Type B pancreatic cell (in vitro differentiated cells): ENCODE results near the gene COLEC11. TPM values are rescaled to one million over a fixed set of nuclear protein-coding genes. Genes with fewer than 3 reads are reported as not detected.
A peak's percentile ranks its signal among the peaks of the same experiment; 100 is the strongest.

Source experiments
- DNase-seq: peaks from one replicate; pipeline ENCODE4 v3.0.0; 2021; ENCODE audit warnings: mixed read lengths; ENCODE audit not compliant: unreplicated experiment; ENCODE audit errors: extremely low spot score
- H3K27ac Mint-ChIP-seq: 2 replicates; pipeline ENCODE4 v1.8.0; 2021; ENCODE audit warnings: mild to moderate bottlenecking, mixed read lengths
- H3K27me3 Mint-ChIP-seq: 2 replicates; pipeline ENCODE4 v1.8.0; 2021; ENCODE audit warnings: mixed read lengths
- H3K36me3 Mint-ChIP-seq: 2 replicates; pipeline ENCODE4 v1.8.0; 2021; ENCODE audit warnings: mixed read lengths
- H3K4me1 Mint-ChIP-seq: one replicate; pipeline ENCODE4 v1.8.0; 2021; ENCODE audit warnings: mixed read lengths; ENCODE audit not compliant: unreplicated experiment
- H3K4me3 Mint-ChIP-seq: 2 replicates; pipeline ENCODE4 v1.8.0; 2021; ENCODE audit warnings: mild to moderate bottlenecking, mixed read lengths
- H3K9me3 Mint-ChIP-seq: 2 replicates; pipeline ENCODE4 v1.8.0; 2021; ENCODE audit warnings: mixed read lengths
- total RNA-seq: library from RNA; stranded (reverse); gene quantifications from 2 replicates; pipeline ENCODE4 v1.2.1, GENCODE V29; 2021; ENCODE audit warnings: low replicate concordance
- TF ChIP-seq, protein P1 (sequence below): fragments of 200-600 bp; sonication (generic); conservative IDR thresholded peaks from 2 replicates; pipeline ENCODE4 v1.5.0; 2021; ENCODE audit warnings: antibody characterized with exemption, mild to moderate bottlenecking

Gene COLEC11
- total RNA-seq, 1 donor from 2014 or later, result 0.63 TPM

DNA sequence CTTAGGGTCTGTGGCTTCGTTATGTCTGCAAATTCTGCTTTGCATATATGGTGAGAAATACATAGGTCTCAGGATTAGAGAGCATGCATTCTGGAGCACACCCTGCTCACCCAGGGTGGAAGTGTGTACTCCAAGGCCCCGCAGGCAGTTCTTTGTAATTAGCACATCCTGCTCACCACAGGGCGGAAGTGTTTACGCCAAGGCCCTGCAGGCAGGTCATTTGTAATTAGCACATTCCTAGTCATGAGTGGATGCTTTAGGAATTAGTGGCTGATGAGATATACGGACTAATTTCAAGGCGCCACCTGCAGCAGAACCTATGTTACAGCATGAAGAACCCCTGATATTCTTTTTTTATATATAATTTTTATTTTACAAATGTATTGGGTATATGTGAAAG, 67.3 kb downstream of the COLEC11 start:
- Mint-ChIP-seq H3K9me3 (peaks cover 8% of the 10 kb centered on the region), H3K4me1 (peaks cover 20% of the 10 kb centered on the region), H3K4me3 (no peak overlapping the region), H3K27me3 (no peaks in the 10 kb centered on the region), H3K27ac (no peak overlapping the region), H3K36me3 (no peaks in the 10 kb centered on the region)
- DNase-seq, result no peak
- TF ChIP-seq, protein P1, sequence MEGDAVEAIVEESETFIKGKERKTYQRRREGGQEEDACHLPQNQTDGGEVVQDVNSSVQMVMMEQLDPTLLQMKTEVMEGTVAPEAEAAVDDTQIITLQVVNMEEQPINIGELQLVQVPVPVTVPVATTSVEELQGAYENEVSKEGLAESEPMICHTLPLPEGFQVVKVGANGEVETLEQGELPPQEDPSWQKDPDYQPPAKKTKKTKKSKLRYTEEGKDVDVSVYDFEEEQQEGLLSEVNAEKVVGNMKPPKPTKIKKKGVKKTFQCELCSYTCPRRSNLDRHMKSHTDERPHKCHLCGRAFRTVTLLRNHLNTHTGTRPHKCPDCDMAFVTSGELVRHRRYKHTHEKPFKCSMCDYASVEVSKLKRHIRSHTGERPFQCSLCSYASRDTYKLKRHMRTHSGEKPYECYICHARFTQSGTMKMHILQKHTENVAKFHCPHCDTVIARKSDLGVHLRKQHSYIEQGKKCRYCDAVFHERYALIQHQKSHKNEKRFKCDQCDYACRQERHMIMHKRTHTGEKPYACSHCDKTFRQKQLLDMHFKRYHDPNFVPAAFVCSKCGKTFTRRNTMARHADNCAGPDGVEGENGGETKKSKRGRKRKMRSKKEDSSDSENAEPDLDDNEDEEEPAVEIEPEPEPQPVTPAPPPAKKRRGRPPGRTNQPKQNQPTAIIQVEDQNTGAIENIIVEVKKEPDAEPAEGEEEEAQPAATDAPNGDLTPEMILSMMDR, result no peak

DNA sequence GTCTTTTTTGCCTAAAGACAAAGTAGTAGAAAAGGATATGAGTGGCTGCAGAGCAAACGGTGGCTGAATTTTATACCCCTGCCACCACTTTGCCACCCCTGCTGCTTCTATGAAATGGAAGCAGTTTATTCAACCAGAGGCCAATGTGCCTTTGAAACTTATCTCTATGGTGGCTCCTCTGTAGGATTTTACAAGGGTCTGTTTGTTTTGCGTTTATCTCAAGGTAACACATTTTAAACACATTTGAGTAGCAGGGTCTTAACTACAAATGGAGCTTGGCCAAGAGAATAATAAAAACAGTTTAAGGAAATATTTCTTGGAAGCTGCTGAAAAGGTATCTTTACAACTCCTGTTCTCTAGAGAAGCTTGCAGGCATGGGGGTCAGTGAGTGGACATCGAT, 69.2 kb downstream of the COLEC11 start:
- Mint-ChIP-seq H3K4me3 (no peak overlapping the region), H3K27ac (no peak overlapping the region), H3K4me1 (peaks cover 11% of the 10 kb centered on the region), H3K27me3 (no peaks in the 10 kb centered on the region), H3K36me3 (no peaks in the 10 kb centered on the region), H3K9me3 (peaks cover 5% of the 10 kb centered on the region)
- TF ChIP-seq, protein P1, result no peak
- DNase-seq, result no peak

DNA sequence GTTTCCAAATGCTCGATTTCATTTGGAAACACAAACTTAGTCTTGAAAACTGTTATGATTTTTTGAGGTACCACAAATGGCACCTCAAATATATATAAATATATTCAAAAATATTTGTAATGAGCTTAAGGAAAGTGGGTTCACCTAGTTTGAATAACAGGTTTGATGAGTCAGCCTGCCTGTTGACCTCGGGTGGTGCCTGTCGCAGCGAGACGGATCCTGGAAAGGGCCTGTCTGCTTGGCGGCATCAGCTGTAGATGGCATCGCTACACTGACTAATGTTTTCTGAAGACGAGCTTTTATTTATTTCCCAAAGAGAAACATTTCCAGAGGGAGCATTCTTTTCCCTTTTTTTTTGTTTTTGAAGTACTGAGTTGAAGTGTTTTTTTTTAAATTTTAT, 70.0 kb downstream of the COLEC11 start:
- Mint-ChIP-seq H3K4me1 (peaks cover 3% of the 10 kb centered on the region), H3K4me3 (no peak overlapping the region), H3K27me3 (no peaks in the 10 kb centered on the region), H3K36me3 (no peaks in the 10 kb centered on the region), H3K9me3 (no peaks in the 10 kb centered on the region), H3K27ac (no peak overlapping the region)
- TF ChIP-seq, protein P1, result no peak
- DNase-seq, result peak; percentile 15

DNA sequence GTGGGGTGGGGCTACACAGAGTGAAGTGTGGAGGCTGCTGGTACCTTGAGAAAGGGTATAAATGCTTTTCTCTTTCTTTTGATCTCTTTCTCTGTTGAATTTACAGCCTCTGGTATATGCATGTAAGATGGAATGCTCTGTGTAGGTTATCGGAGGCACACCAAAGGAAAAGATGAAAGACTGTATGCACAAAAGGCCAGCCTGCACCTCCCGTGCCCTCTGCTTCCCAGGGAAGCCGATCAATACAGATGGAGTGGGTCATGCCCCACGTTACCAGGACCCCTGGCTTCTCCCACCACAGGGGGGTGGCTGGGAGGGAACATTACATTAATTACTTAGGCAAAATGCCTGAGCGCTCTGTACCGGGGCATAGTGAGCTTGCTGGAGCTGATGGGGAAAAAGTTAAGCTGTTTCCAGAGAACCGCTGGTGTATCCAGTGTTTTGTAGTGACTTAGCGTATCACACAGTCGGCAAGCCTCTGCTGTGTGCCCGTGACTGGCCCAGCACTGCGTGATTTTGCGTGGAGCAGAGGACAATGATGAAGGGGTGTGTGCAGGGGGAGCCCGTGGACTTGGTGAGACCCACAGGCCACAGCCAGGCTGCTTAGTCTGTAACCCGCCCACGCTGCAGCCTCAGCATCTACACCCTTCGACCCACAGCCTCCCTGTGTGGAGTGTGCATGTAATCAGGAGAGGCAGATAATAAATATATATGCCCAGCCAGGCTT, 71.1 kb downstream of the COLEC11 start:
- H3K4me1 Mint-ChIP-seq, result no peaks in the 10 kb centered on the region
- no peaks in the 10 kb centered on the region for H3K27me3 Mint-ChIP-seq
- peak overlapping the region; percentile 56 for H3K27ac Mint-ChIP-seq
- H3K4me3 Mint-ChIP-seq, result no peak overlapping the region
- TF ChIP-seq, protein P1, result no peak
- H3K9me3 Mint-ChIP-seq, result no peaks in the 10 kb centered on the region
- DNase-seq, result peak; percentile 44
- H3K36me3 Mint-ChIP-seq, result no peaks in the 10 kb centered on the region

DNA sequence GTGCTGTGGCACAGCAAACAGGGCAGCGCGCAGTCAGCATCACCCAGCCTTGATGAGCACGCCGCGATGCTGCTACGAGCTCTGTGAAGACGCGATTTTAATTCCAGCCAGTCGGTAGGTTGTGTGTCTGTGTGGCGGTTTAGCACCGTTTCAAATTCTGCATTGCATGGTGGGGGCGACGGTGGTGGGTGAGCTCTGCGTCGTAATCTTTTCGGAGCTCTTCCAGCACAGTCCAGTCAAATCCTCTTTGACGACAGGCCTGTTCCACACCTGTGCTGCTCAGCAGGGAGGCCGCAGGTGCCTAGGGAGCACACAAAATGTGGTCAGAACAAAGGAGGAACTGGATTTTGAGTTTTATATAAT, 71.7 kb downstream of the COLEC11 start:
- H3K4me1 Mint-ChIP-seq, result no peaks in the 10 kb centered on the region
- no peak overlapping the region for H3K4me3 Mint-ChIP-seq
- H3K27me3 Mint-ChIP-seq, result no peaks in the 10 kb centered on the region
- peak; percentile 34 for DNase-seq
- no peaks in the 10 kb centered on the region for H3K36me3 Mint-ChIP-seq
- TF ChIP-seq, protein P1, result no peak
- no peaks in the 10 kb centered on the region for H3K9me3 Mint-ChIP-seq
- no peak overlapping the region for H3K27ac Mint-ChIP-seq
